GM23248 (cell line): ENCODE measurements around the gene EPOP.

ENCODE experiments used
- EZH2 ChIP-seq: fragments of 200-600 bp; sonication (generic); IDR thresholded peaks from 2 replicates; pipeline ENCODE4 v1.6.1; 2018; ENCODE audit warnings: antibody characterized with exemption, mild to moderate bottlenecking; ENCODE audit not compliant: insufficient read depth, poor library complexity, severe bottlenecking
- EZH2phosphoT487 ChIP-seq: fragments of 200-600 bp; sonication (generic); IDR thresholded peaks from 2 replicates; pipeline ENCODE4 v1.6.1; 2018; ENCODE audit warnings: antibody characterized with exemption, moderate library complexity, mild to moderate bottlenecking, low read depth; ENCODE audit not compliant: insufficient read depth

- TF ChIP-seq EZH2phosphoT487 = no peak
- TF ChIP-seq EZH2 = no peak
Observed at GRCh38 chr17:38654411-38655398, 20.1 kb downstream of the EPOP start.
